SK-N-SH treated with all-trans-retinoic acid at 6 μM for 48 hours (cell line): ENCODE measurements around the gene CCR9.

Source experiments
- ATAC-seq: fragments of 200-7000 bp; cut with Tn5 transposase; 3 replicates; pipeline ENCODE4 v1.9.1; 2020; ENCODE audit warnings: mild to moderate bottlenecking, moderate library complexity
- ARNTL ChIP-seq: fragments of 450-650 bp; formaldehyde crosslinking; IDR thresholded peaks from 2 replicates; pipeline ENCODE4 v1.5.0; 2020; ENCODE audit warnings: low read depth, mild to moderate bottlenecking, moderate library complexity, borderline replicate concordance
- BACH2 ChIP-seq: fragments of 250-450 bp; sonication (Bioruptor Pico); IDR thresholded peaks from 2 replicates; pipeline ENCODE4 v1.9.0; 2021; ENCODE audit warnings: mild to moderate bottlenecking, borderline replicate concordance
- CREB5 ChIP-seq: fragments of 250-450 bp; sonication (Bioruptor Pico); IDR thresholded peaks from 2 replicates; pipeline ENCODE4 v1.5.1; 2020; ENCODE audit warnings: low read depth, mild to moderate bottlenecking, moderate library complexity
- CSDC2 ChIP-seq: fragments of 250-450 bp; sonication (Bioruptor Pico); IDR thresholded peaks from 2 replicates; pipeline ENCODE4 v1.5.0; 2020; ENCODE audit warnings: mild to moderate bottlenecking, moderate library complexity
- CSRNP3 ChIP-seq: fragments of 250-450 bp; sonication (Bioruptor Pico); IDR thresholded peaks from 2 replicates; pipeline ENCODE4 v1.5.1; 2021; ENCODE audit warnings: mild to moderate bottlenecking, moderate library complexity
- ESRRG ChIP-seq: fragments of 250-450 bp; sonication (Bioruptor Pico); IDR thresholded peaks from 2 replicates; pipeline ENCODE4 v1.6.1; 2021; ENCODE audit warnings: mild to moderate bottlenecking
- GLIS3 ChIP-seq: fragments of 250-450 bp; sonication (Bioruptor Pico); IDR thresholded peaks from 2 replicates; pipeline ENCODE4 v1.5.0; 2020; ENCODE audit warnings: mild to moderate bottlenecking, moderate library complexity
- OSR1 ChIP-seq: fragments of 250-450 bp; sonication (Bioruptor Pico); IDR thresholded peaks from 2 replicates; pipeline ENCODE4 v1.8.0; 2022; ENCODE audit warnings: moderate library complexity, mild to moderate bottlenecking, inconsistent platforms
- PATZ1 ChIP-seq: fragments of 250-450 bp; sonication (Bioruptor Pico); IDR thresholded peaks from 2 replicates; pipeline ENCODE4 v1.8.0; 2020; ENCODE audit warnings: mild to moderate bottlenecking, moderate library complexity, borderline replicate concordance
- POU6F1 ChIP-seq: fragments of 250-450 bp; sonication (Bioruptor Pico); IDR thresholded peaks from 2 replicates; pipeline ENCODE4 v1.8.0; 2021; ENCODE audit warnings: low read depth, mild to moderate bottlenecking, moderate library complexity, borderline replicate concordance
- PPARA ChIP-seq: fragments of 250-450 bp; sonication (Bioruptor Pico); IDR thresholded peaks from 2 replicates; pipeline ENCODE4 v1.5.0; 2020; ENCODE audit warnings: mild to moderate bottlenecking, borderline replicate concordance
- SNAI2 ChIP-seq: fragments of 250-450 bp; sonication (Bioruptor Pico); IDR thresholded peaks from 2 replicates; pipeline ENCODE4 v1.5.0; 2020; ENCODE audit warnings: mild to moderate bottlenecking, moderate library complexity
- TCF4 ChIP-seq: fragments of 250-450 bp; sonication (Bioruptor Pico); IDR thresholded peaks from 2 replicates; pipeline ENCODE4 v1.8.0; 2021; ENCODE audit warnings: mild to moderate bottlenecking, moderate library complexity, borderline replicate concordance
- TOX ChIP-seq: fragments of 250-450 bp; sonication (Bioruptor Pico); IDR thresholded peaks from 2 replicates; pipeline ENCODE4 v1.8.0; 2021; ENCODE audit warnings: mild to moderate bottlenecking, moderate library complexity, borderline replicate concordance
- TSHZ2 ChIP-seq: fragments of 250-450 bp; sonication (Bioruptor Pico); IDR thresholded peaks from 2 replicates; pipeline ENCODE4 v1.5.0; 2020; ENCODE audit warnings: mild to moderate bottlenecking, moderate library complexity
- ZC3H10 ChIP-seq: fragments of 250-450 bp; sonication (Bioruptor Pico); IDR thresholded peaks from 2 replicates; pipeline ENCODE4 v1.5.1; 2021; ENCODE audit warnings: mild to moderate bottlenecking, moderate library complexity
- ZFP3 ChIP-seq: fragments of 250-450 bp; sonication (Bioruptor Pico); IDR thresholded peaks from 2 replicates; pipeline ENCODE4 v1.5.0; 2020; ENCODE audit warnings: mild to moderate bottlenecking, moderate library complexity
- ZFP30 ChIP-seq: fragments of 450-650 bp; formaldehyde crosslinking; IDR thresholded peaks from 2 replicates; pipeline ENCODE4 v1.5.0; 2022; ENCODE audit warnings: mild to moderate bottlenecking, moderate library complexity
- ZNF70 ChIP-seq: fragments of 450-650 bp; formaldehyde crosslinking; IDR thresholded peaks from 2 replicates; pipeline ENCODE4 v1.5.0; 2020; ENCODE audit warnings: mild to moderate bottlenecking, moderate library complexity
- ZNF8 ChIP-seq: fragments of 450-650 bp; formaldehyde crosslinking; IDR thresholded peaks from 2 replicates; pipeline ENCODE4 v1.5.0; 2020; ENCODE audit warnings: mild to moderate bottlenecking, moderate library complexity

The CCR9 gene

GRCh38 chr3:45860481-45860880 lies 25.9 kb upstream of the CCR9 start:
- TF ChIP-seq SNAI2 (no peak), GLIS3 (no peak), ZNF8 (no peak), CSRNP3 (CRISPR knock-in tag) (no peak), OSR1 (CRISPR knock-in tag) (no peak), ZFP30 (CRISPR knock-in tag) (no peak), TCF4 (CRISPR knock-in tag) (no peak), TOX (CRISPR knock-in tag) (no peak), PATZ1 (CRISPR knock-in tag) (no peak), PPARA (CRISPR knock-in tag) (no peak), BACH2 (no peak), ARNTL (CRISPR knock-in tag) (no peak), CREB5 (CRISPR knock-in tag) (no peak), ZNF70 (no peak)
- TF ChIP-seq, all 23 proteins: peak for 0

GRCh38 chr3:45861043-45861719 lies 25.2 kb upstream of the CCR9 start:
- no peak for ATAC-seq
- TF ChIP-seq ZFP3 (no peak), ZC3H10 (CRISPR knock-in tag) (no peak), CSDC2 (CRISPR knock-in tag) (no peak), TCF4 (CRISPR knock-in tag) (no peak), ZNF8 (no peak), GLIS3 (no peak), TSHZ2 (CRISPR knock-in tag) (no peak), POU6F1 (CRISPR knock-in tag) (no peak), ESRRG (CRISPR knock-in tag) (no peak), CSRNP3 (CRISPR knock-in tag) (no peak), ZNF70 (no peak), BACH2 (no peak), SNAI2 (no peak), PPARA (CRISPR knock-in tag) (no peak)

More at GRCh38 chr3:45860481-45860880, 25.9 kb upstream of the CCR9 start:
- ATAC-seq: no peak
